Hepatocyte (in vitro differentiated cells): ENCODE data around the gene LRTM1. TPM values are rescaled to one million over a fixed set of nuclear protein-coding genes. Genes with fewer than 3 reads are reported as not detected.

ENCODE experiments used
- DNase-seq: peaks from one replicate; pipeline ENCODE4 v3.0.0-alpha.2; 2016; ENCODE audit warnings: low spot score
- H2AFZ ChIP-seq: fragments of 200-600 bp; sonication (generic); 2 replicates; pipeline ENCODE4 v1.6.0; 2016; ENCODE audit warnings: antibody characterized with exemption, mild to moderate bottlenecking
- H3K27ac ChIP-seq: fragments of 200-600 bp; sonication (generic); 2 replicates; pipeline ENCODE4 v1.5.1; 2016; ENCODE audit warnings: mild to moderate bottlenecking
- H3K27me3 ChIP-seq: fragments of 200-600 bp; sonication (generic); 2 replicates; pipeline ENCODE4 v1.6.1; 2016
- H3K36me3 ChIP-seq: fragments of 200-600 bp; sonication (generic); replicated peaks from 2 replicates; pipeline ENCODE4 v1.5.1; 2016; ENCODE audit warnings: low read depth; ENCODE audit not compliant: insufficient read depth
- H3K4me1 ChIP-seq: fragments of 200-600 bp; sonication (generic); 2 replicates; pipeline ENCODE4 v1.5.1; 2016; ENCODE audit warnings: mild to moderate bottlenecking, moderate library complexity; ENCODE audit not compliant: insufficient read depth
- H3K4me2 ChIP-seq: fragments of 200-600 bp; sonication (generic); 2 replicates; pipeline ENCODE4 v1.6.0; 2016
- H3K4me3 ChIP-seq: fragments of 200-600 bp; sonication (generic); 2 replicates; pipeline ENCODE4 v1.5.1; 2016; ENCODE audit warnings: mild to moderate bottlenecking
- H3K79me2 ChIP-seq: fragments of 200-600 bp; sonication (generic); 2 replicates; pipeline ENCODE4 v1.6.0; 2017; ENCODE audit warnings: mild to moderate bottlenecking
- H3K9me2 ChIP-seq: fragments of 200-600 bp; sonication (generic); replicated peaks from 2 replicates; pipeline ENCODE4 v1.6.0; 2017; ENCODE audit warnings: mild to moderate bottlenecking; ENCODE audit not compliant: insufficient read depth
- H3K9me3 ChIP-seq: fragments of 200-600 bp; sonication (generic); 2 replicates; pipeline ENCODE4 v1.5.1; 2016; ENCODE audit warnings: low read depth, mild to moderate bottlenecking
- H4K20me1 ChIP-seq: fragments of 200-600 bp; sonication (generic); 2 replicates; pipeline ENCODE4 v1.6.0; 2016; ENCODE audit warnings: mild to moderate bottlenecking; ENCODE audit not compliant: insufficient read depth, poor library complexity, severe bottlenecking
- CTCF ChIP-seq: fragments of 200-600 bp; sonication (generic); IDR thresholded peaks from 2 replicates; pipeline ENCODE4 v1.5.1; 2016; ENCODE audit warnings: antibody characterized with exemption, mild to moderate bottlenecking; ENCODE audit not compliant: poor library complexity
- EZH2 ChIP-seq: fragments of 200-600 bp; sonication (generic); IDR thresholded peaks from 2 replicates; pipeline ENCODE4 v1.6.1; 2016; ENCODE audit warnings: antibody characterized with exemption, mild to moderate bottlenecking, borderline replicate concordance
- EZH2phosphoT487 ChIP-seq: fragments of 200-600 bp; sonication (generic); IDR thresholded peaks from one replicate; pipeline ENCODE4 v1.6.1; 2018; ENCODE audit warnings: antibody characterized with exemption, mild to moderate bottlenecking, low read depth, moderate library complexity; ENCODE audit not compliant: unreplicated experiment, severe bottlenecking
- WGBS: methylation state at CpG from one replicate; pipeline ENCODE4 v1.1.6; 2016; ENCODE audit warnings: low lambda C conversion rate; ENCODE audit errors: missing lambda C conversion rate; 5-methylcytosine and 5-hydroxymethylcytosine counted together
- polyA plus RNA-seq: library from polyadenylated mRNA; unstranded; fragments of >200 nt; fragmentation: Nextera tagmentation; extraction: Ambion mirVana; gene quantifications from 2 replicates; pipeline ENCODE4 v1.2.1, GENCODE V29; 2016
- total RNA-seq: library from RNA; depleted of rRNA; stranded (reverse); fragments of >200 nt; gene quantifications from 2 replicates; pipeline ENCODE4 v1.2.3, GENCODE V29; 2014

The LRTM1 gene
- total and polyA plus RNA-seq, 2 experiments from 2014 or later: 0.23 TPM; not detected in 1

DNA sequence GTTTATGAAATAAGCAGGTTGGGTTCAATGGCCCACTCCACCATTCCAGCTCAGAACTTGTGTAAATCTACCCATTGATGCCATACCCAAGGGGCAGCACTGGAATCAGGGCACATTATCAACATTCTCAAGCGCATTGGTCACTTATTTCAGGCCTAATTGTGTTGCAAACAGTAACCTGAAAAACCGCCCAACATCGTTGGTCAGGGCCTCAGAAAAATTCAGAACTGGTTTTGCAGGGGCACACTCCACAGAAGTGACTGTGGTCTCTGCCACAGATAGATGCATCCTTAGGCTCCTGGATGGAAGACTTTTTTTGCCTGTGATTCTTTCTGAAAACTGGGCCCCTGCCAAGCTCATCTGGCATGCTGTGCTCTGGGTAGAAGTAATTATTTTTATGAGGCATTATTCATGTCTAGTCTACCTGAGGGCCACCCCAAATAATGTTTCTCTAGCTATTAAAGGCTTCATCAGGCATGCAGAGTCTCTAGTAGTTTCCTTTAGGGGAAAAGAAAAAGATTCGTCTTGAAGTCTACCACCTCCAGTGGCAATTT, 21.7 kb upstream of the LRTM1 start:
- DNase-seq: no peak
- H4K20me1 ChIP-seq: no peaks in the 10 kb centered on the region
- no peaks in the 10 kb centered on the region for H3K9me3 ChIP-seq
- H3K27me3 ChIP-seq: no peaks in the 10 kb centered on the region
- H3K4me1 ChIP-seq: peaks cover 19% of the 10 kb centered on the region
- no peak overlapping the region for H3K4me2 ChIP-seq
- no peak overlapping the region for H2AFZ ChIP-seq
- TF ChIP-seq EZH2phosphoT487 (no peak), EZH2 (no peak), CTCF (no peak)
- no peak overlapping the region for H3K4me3 ChIP-seq
- H3K9me2 ChIP-seq: no peaks in the 10 kb centered on the region
- WGBS: 84% methylated on average over 4 of the region's 4 CpGs
- peak overlapping the region; percentile 58 for H3K27ac ChIP-seq
- H3K79me2 ChIP-seq: no peaks in the 10 kb centered on the region
- no peaks in the 10 kb centered on the region for H3K36me3 ChIP-seq

DNA sequence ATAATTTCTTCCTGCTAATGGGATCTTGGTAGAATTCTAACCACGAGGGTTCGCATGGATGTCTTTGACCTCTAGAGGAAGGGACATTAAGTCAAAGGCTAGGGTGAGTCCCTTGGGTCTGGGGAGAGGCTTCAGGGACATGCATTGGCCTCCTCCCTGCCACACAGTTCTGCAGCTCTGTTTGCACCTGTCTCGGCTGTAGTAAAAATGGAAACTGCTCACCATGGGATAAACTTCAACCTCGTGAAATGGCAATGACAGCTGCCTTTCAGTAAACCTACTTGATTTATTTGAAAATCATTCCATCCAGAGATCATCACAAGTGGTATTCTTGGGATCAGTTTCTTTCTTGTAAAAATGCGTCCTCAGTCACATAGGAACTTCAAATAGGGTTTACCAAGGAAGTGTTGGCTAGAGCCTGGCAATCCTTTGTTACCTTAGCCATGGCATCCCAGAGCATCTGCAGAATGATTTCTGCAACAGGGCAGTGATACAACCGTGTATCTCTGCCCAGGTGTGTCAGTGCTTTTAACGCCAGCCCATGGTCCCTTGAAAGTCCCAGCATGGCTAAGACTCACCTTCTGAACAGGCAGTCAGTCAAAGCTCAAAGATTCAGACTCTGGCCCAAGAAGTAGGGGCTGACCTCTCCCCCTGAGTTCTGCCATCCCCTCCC, 14.0 kb upstream of the LRTM1 start:
- H4K20me1 ChIP-seq: no peaks in the 10 kb centered on the region
- WGBS: 76% methylated on average over 7 of the region's 7 CpGs
- H3K27me3 ChIP-seq: no peaks in the 10 kb centered on the region
- TF ChIP-seq CTCF (no peak), EZH2phosphoT487 (no peak)
- no peak overlapping the region for H3K4me2 ChIP-seq
- H3K4me1 ChIP-seq: no peaks in the 10 kb centered on the region
- H2AFZ ChIP-seq: no peak overlapping the region
- no peaks in the 10 kb centered on the region for H3K79me2 ChIP-seq
- H3K27ac ChIP-seq: no peak overlapping the region
- DNase-seq: no peak
- H3K4me3 ChIP-seq: no peak overlapping the region
- no peaks in the 10 kb centered on the region for H3K36me3 ChIP-seq
- no peaks in the 10 kb centered on the region for H3K9me3 ChIP-seq
- H3K9me2 ChIP-seq: no peaks in the 10 kb centered on the region

- WGBS: 45% methylated on average over 2 of the region's 2 CpGs
- Histone ChIP-seq H3K27me3 (no peaks in the 10 kb centered on the region), H3K79me2 (no peaks in the 10 kb centered on the region), H4K20me1 (no peaks in the 10 kb centered on the region), H3K27ac (no peak overlapping the region), H3K9me3 (no peaks in the 10 kb centered on the region), H3K4me1 (no peaks in the 10 kb centered on the region), H3K36me3 (no peaks in the 10 kb centered on the region), H3K4me3 (no peak overlapping the region), H3K9me2 (no peaks in the 10 kb centered on the region), H3K4me2 (no peak overlapping the region), H2AFZ (no peak overlapping the region)
- no peak for DNase-seq
- TF ChIP-seq EZH2phosphoT487 (no peak), EZH2 (no peak), CTCF (no peak)
These were observed 13.1 kb upstream of the LRTM1 start for GRCh38 chr3:54940971-54941370.
